Measurements from ENCODE around the gene LAMC3. TPM values are rescaled to one million over a fixed set of nuclear protein-coding genes. Genes with fewer than 3 reads are reported as not detected.
"Not testable (repeated sequence)": the region's sequence is repeated elsewhere in the genome, so short reads cannot be mapped to it uniquely, and the experiment has no call there.

Gene LAMC3
- total RNA-seq, 1 experiment from 2014 or later = not detected

DNA sequence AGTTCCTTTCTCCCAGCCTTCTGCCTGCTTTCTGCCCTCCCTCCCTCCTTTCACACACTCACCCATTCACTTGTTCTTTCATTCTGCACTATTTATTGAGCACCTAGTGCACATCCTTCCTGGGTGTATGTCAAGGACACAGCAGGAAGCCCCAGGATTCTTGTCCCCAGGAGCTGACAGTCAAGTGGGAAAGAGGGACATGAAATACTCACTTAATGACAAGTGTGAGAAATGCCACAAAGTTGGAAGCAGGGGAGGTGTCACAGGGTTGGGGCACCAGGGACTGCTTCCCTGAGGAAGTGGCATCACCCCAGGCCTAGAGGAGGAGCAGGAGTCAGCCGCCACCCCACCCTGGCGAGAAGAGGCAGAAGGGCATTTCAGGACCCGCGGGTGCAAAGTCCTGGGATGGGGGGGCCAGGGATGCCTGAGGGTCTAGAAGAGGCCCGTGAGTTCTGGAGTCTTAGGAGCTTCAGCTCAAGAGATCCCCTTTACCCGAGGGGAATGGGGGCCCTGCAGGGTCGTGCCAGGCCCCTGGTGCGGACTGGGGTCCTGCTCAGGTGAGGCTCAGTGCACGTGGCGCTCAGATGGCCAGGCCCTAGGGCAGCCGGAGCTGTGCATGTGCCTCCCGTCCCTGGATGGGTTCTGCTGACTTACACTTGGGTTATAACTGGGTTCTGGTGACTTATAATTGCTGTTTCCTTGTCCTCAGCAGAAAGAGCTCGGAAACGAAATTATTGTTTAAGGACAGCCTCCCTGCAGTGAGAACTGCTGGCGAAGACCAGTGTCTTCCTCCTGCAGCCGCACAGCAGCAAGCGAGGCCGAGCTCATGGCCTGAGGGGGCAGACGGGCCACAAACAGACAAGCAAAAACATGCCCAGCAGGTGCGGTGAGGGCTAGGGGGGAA lies 16.9 kb upstream of the LAMC3 start:
- no peak for DNase-seq (ENCODE audit: low read depth)

DNA sequence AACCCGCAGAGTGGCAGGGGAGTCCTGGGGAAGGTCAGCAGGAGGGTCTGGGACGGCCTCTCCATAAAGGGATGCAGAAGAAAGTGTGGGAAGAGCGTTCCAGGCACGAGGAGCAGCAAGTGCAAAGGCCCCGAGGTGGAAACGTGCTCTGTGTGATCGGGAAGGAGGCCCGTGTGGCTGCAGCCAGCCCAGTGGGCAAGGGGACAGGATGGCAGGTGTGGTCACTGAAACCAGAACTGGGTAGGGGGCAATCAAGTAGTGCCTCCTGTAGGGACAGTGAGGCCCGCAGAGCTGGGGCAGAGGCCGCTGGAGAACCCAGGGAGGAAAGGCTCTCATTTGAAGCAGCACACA lies 16.3 kb upstream of the LAMC3 start:
- no peak for DNase-seq (ENCODE audit: low read depth)

DNA sequence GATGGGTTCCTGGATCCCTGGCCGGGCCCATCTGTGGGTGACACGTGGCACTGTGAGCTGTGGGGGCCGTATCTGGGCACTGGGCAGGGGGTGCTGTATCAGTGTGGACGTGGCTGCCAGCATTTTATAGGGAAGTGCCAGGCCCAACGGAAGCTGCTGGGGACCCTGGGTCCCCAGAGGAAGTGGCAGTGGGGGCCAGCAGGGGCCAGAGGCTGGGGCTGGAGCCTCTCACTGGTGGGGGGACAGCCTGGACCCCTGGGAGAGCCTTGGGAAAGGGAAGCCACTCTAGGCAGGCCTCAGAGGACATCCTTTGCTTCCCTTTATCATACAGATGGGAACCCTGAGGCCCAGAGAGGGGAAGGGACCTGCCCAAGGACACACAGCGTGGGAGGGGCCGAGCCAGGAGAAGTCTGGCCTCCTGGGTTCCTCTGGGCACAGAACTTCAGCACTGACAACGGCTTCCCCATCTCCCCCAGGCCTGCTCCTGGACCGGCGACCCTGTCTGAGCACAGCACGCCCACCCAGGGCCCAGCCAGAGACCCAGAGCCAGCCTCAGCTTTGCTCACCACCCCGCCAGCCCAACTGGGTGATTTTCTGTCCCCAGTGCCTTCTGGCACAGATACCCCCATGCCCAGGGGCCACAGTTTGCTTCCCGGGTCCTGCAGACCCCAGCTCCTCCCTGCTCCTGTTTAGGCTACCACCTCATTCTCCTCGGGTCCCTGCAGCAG lies 15.5 kb upstream of the LAMC3 start:
- DNase-seq (ENCODE audit: low read depth) = no peak

DNA sequence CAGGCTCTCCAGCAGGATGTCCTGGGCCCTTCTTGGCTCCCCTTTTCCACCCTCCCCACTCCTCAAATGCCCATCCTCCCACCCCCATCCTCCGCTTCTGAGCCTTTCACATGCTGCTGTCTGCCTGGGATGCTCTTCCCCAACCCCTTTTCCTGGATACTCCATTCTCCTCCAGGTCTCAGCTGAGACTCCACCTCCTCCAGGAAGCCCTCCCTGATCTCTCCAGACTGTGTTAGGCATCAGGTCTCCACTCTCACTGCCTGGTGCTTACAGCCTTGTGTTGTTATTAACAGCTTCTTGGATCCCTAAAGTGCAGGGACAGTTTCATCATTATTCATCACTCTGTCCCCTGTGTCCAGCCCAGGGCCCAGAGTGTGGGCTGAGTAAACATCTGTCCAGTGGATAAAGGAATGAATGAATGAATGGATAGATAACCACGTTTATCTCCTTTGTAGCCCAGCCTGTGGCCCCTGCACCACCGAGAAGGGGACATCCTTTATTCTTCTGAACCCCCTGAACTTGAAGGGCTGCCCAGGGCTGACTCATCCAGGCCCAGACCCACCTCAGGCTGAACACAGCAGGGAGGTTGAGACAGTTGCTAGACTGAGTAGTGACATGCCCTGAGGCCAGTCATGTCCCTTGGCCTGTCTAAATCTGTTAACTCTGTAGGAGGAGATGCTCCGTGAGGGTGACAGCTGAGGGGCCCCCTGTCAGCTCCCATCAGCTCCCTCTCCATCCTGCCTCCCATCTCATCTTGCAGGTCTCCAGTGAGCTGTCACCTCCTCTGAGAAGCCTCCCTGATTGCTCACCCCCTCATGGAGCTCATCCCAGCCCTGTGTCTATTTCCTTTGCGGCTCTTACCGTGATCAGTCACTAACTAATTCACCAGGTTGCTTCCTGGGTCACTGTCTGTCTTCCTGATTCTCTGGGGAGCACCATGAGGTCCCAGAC lies 14.6 kb upstream of the LAMC3 start:
- peak; percentile 69 for DNase-seq (ENCODE audit: low read depth)

DNA sequence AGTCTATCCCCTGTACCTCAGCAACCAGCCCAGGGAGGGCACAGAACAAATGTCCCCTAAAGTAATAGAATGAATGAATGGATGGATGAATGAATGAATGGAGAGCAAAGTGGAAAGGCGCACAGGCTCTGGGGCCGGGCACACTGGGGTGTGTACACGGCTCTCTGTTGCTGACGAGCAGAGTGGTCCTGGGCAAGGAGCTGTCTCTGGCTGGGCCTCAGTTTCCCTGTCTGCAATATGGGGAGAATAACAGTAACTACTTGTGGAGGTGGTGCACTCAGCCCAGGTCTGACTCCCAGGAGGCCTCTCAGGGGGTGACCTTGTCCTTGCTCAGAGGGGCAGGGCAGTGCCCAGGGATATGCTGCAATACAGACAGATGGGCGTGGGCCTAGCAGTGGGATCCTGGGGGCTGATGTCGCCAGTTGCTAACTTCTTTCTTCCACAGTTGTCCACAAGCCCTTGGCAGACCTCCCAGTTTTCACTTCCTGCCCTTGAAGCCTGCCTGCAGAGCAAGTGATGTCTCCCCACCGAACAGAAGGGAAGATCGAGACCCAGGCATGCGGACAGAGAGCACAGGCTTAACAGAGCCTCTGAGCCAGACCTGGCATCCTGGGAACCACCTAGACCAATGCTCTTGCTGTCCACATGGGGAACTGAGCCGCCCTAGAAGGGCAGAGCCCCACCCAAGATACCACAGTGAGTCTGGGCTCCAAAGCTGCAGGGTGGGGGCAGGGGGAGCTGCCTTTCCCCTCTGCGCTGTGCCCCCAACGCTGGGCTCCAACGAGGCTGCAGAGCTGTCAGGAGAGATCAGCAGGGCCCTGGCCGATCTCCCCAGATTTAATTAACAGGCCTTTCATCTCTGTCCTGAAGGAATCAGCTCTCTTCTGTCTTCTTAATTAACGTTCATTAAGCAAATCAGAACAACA lies 13.6 kb upstream of the LAMC3 start:
- DNase-seq (ENCODE audit: low read depth) = peak; percentile 80

DNA sequence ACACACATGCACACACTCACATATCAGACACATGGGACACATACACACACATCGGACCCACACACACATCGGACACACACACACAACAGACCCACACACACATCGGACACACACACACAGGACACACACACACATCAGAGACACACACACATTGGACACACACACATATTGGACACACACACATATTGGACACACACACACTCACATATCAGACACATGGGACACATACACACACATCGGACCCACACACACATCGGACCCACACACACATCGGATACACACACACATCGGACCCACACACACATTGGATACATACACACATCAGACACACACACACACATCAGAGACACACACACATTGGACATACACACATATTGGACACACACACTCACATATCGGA lies 12.8 kb upstream of the LAMC3 start:
- no peak for DNase-seq (ENCODE audit: low read depth)

DNA sequence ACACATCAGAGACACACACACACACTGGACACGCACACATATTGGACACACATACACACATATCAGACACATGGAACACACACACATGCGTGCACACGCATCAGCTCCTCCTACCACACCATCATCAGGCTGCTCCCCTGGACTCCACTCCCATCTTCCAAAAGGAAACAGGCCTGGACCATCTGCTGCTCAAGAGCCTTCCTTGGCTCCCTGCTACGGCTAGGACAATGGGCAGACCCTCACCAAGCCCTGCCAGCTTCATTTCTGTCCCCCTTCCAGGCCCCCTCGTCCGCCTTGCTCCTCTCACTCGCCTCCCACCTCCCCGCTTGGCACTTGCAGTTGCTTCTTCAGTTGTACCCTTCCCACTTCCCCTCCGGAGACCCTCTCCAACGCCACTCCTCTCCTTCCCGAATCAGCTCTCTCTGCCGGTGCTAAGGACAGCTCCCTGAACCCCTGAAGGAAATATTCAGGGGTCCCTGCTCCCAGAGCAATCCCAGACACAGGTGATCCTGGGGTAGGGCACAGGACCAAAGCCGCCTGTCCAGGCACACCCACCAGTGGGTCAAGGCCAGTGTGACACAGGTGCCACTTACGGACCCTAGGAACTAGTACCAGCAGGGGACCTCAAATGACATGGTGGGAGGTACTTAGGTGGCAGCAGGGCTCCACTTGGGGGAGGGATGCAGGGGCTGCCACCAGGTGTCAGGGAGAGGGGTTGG lies 12.1 kb upstream of the LAMC3 start:
- DNase-seq (ENCODE audit: low read depth) = no peak

DNA sequence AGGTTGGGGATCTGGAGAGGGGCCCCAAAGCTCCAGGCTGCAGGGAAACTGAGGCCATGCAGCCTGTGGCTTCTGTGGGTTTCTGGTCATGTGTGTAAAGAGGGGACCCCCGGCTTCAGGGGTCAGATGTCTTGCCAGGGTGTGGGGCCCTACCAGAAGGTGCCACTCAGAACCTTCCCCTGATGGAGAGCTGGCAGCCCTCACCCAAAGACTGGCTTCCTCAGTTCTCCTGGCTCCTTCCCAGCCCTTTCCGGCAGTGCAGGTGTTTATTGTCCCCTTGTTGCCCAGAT lies 11.6 kb upstream of the LAMC3 start:
- no peak for DNase-seq (ENCODE audit: low read depth)

DNA sequence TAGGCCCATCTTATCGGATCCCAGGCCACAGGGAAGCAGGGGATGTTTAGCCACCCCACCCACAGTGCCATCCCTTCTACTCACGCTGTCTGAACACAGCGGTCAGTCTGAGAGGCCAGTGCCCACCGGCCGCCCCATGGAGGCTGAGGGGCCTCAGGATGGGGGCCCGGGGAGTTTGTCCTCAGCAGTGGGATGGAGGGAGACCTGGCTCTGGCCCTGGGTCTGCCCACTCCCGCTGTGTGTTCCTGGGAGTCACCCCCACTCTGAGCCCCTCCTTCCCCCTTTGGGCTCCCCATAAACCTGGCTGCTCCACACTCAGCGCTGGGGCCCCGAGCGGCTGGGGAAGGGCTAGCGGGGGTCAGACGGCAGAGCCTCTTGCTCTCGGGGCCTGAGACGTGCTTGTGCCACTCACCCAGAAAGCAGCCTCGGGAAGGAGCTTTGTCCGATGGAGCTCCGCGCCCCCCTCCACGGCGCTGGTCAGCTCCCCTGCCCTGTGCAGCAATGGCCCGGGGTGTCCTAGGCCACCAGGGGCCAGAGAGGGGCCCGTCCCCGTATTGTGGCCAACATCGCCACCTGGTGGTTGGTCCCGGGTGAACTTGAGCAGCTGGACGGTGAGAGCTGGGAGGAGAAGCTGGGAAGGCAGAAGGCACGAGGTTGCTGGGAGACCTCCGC lies 10.9 kb upstream of the LAMC3 start:
- DNase-seq (ENCODE audit: low read depth) = peak; percentile 73

DNA sequence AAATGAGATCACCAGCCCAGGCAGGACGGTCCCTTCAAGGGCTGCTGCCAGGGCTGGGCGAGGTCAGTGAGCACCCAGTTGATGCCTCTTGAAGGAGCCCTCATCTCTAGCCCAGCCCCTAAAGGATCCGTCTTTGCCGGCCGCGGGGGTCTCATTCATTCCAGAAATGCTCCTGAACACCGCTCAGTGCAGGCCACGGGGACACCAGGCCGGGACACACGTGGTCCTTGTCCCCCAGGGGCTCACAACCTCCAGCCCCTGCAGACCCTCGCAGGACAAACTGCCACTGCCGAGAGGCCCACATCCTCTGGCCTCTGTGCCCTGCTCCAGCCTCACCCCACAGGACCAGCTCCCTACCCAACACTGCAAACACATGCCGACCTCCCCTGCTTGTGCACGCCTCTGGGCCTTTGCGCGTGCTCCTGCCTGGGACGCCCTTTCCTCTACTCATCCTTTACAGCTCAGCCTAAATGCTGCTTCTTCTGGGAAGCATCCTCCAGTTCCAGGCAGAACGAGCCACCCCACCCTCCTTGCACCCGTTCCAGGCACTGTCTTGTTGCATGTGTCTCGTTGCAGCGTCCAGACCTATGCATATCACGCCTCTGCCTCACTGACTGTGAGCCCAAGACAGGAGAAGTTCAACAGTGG lies 10.3 kb upstream of the LAMC3 start:
- DNase-seq (ENCODE audit: low read depth) = no peak

DNA sequence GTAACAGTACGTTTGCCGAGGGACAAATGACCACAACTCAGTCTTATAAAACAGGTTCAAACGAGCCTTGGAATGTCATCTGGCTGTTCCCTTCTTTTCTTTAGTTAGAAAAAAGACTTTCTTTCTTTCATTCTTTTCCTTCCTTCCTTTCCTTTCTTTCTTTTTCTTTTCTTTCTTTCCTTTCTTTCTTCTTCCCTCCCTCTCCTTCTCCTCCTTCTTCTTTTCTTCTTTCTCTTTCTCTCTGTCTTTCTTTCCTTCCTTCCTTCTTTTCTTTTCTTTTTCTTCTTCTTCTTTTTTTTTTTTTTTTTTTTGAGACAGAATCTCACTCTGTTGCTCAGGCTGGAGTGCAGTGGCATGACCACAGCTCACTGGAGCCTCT lies 9.7 kb upstream of the LAMC3 start:
- DNase-seq (ENCODE audit: low read depth) = no peak

DNA sequence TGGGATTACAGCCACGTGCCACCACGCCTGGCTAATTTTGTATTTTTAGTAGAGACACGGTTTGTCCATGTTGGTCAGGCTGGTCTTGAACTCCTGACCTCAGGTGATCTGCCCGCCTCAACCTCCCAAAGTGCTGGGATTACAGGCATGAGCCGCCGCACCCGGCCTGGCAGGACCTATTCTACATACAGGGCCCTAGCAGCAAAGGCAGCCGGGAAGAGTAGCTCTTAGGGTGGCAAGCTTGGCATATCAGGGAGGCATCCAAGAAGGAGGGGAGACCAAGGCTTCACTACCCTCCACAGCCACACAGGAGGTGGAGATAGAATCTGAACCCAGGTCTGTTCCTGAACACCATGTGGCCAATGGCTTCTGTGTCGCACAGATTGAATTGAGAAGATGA lies 8.4 kb upstream of the LAMC3 start:
- DNase-seq (ENCODE audit: low read depth) = not testable (repeated sequence)

DNA sequence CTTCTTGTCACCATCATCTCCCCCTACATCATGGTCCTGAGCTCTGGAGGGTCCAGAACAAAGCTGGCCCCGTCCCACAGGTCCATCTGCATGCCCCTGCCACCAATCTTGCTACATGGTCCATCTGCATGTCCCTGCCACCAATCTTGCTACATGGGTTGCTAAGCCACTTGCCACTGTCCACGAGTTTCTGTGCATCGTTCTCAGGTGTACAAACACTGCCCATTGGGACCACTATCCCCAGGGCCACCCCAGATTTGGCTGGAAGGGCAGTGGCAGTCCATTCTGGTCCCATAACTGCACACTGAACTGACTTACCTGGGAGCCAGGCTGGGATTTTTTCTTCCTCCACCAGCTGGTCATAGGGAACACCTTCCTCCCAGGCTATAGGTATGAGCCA lies 8.0 kb upstream of the LAMC3 start:
- DNase-seq (ENCODE audit: low read depth) = no peak

DNA sequence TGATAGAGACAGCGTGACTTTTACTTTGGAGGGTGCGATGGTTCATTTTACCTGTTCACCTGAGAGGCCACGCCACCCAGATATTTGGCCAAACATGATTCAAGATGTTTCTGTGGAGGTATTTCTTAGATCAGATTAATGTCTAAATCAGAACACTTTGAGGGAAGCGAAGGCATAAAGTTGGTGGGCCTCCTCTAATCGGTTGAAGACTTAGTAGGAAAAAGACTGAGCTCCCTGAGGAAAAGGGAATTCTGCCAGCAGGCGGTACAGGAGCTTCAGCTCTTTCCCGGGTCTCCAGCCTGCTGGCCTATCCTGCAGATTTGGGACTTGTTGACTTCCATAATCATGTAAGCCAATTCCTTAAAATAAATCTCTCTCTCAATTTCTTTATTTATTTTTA lies 7.0 kb upstream of the LAMC3 start:
- no peak for DNase-seq (ENCODE audit: low read depth)

DNA sequence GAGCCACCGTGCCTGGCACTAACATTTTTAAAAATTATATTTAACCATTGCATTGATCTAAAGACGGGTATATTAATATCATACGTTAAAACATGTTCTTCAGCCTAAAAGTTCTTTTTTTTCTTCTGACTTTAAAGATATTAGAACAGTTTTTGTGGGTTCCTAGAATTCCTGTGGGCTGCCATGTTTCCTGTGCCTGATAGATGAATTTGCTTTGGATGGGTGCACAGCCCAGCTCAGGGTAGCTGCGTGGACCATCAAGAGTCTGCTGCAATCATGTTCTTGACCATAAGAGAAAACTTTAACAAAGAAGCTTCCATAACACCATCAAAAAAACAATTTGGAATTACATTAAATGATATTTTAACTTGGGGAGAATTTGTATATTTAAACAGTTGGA lies 2.4 kb upstream of the LAMC3 start:
- DNase-seq (ENCODE audit: low read depth) = peak; percentile 25

DNA sequence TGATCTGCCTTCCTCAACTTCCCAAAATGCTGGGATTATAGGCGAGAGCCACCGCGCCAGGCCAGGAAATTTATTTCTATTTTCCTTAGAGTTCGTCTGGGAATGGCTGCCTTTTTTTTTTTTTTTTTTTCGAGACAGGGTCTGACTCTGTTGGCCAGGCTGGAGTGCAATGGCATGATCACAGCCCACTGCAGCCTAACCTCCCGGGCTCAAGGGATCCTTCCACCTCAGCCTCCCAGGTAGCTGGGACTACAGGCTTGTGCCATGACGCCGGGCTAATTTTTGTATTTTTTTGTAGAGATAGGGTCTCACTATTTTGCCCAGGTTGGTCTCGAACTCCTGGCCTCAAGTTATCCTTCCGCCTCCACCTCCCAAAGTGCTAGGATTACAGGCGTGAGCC lies 888 bp upstream of the LAMC3 start:
- no peak for DNase-seq (ENCODE audit: low read depth)

DNA sequence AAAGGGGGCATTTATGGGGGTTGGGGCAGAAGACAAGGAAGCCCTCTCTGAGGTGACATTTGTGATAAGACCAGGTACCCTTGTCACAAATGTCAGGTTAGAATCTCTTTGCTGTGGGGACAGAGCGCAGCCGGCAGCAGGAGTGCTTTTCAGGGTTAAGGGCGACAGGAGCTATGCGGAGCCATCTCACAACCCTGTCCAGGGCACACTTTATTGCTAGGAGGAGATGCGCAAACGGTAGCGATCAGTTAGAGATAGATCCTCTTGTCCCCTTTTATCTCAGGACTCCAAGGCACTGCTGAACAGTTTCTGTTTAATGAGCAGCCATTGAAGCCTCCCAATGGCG lies 438 bp upstream of the LAMC3 start:
- no peak for DNase-seq (ENCODE audit: low read depth)

DNA sequence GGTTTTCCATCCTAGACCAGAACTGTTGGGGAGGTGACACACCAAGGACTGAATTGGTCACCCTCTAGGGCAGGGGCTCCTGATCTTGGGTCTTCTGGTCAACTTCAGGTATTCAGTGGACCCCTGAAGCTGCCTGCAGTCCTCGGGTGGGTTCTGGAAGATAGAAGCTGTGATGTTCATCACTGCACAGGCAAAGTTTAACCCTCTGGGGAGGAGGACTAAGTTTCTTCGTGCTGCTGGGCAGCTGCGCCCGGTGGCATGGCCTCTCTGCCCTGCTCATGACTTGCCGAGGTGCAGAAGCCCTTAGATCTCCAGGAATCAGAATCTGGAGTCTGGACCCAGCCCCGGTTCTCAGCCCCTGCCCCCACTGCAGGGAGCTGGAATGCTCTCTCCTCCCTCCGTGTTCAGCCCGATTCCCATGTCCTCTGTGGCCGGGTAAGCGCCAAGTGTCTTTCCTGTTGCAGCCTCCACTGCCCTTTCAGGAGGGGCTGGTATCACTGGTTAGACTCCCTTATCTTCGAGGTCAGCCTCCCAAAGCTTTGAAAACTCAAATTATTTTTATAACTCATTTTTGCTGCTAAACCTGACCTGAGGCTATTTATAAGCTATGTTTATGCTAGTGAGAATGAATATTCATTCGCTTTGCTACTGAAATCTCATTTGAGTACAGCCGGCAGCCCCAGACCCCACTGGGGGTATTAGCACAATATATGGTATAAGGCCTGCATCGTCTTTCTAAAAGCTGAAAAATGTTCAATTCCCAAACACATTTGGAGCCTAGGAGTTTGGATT lies 1.7 kb downstream of the LAMC3 start:
- DNase-seq (ENCODE audit: low read depth) = no peak
